Measurements from ENCODE around the gene FOXP1. TPM values are rescaled to one million over a fixed set of nuclear protein-coding genes. Genes with fewer than 3 reads are reported as not detected.

FOXP1 gene
- total and polyA plus RNA-seq, 8 donors: 12.3 to 215 (median 117) TPM

DNA sequence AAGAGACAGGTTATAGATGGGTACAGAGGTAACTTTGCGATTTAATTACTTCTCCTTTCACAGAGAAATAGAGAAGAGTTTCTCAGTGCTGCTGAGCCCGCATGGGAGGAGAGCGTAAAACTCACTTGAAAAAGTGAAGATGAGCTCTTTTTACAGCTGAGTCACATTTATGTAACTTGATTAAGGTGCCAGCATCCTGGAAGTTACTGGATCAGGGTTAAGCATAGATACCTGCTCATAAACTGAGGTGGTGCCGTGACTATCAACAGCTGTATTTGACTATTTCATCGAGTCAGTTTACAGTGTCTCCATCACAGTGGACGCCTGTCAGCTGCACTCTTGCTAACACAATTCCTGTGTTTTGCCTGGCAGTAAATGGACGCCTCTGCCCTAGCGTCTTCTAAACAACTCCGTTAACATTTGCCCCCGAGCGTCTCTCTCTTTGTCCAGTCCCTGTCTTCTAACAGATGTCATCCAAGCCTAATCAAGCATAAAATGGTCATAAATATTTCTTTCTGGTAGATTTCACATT is 414.6 kb downstream of the FOXP1 start:
- no peaks in the 10 kb centered on the region for H3K27me3 ChIP-seq
- H3K27ac ChIP-seq: peak overlapping the region; percentile 21 to 68 (median 51)
- no peaks in the 10 kb centered on the region for H3K36me3 ChIP-seq
- peak in 1 of 2 donors; percentile 40 for DNase-seq
- no peaks in the 10 kb centered on the region for H3K9me3 ChIP-seq
- WGBS, 5 donors: 32 to 54% (median 46%) methylated on average over 11 of the region's 11 CpGs
- TF ChIP-seq EP300 (IDR thresholded peaks at IDR 0.05): no peak
- TF ChIP-seq, protein P1, sequence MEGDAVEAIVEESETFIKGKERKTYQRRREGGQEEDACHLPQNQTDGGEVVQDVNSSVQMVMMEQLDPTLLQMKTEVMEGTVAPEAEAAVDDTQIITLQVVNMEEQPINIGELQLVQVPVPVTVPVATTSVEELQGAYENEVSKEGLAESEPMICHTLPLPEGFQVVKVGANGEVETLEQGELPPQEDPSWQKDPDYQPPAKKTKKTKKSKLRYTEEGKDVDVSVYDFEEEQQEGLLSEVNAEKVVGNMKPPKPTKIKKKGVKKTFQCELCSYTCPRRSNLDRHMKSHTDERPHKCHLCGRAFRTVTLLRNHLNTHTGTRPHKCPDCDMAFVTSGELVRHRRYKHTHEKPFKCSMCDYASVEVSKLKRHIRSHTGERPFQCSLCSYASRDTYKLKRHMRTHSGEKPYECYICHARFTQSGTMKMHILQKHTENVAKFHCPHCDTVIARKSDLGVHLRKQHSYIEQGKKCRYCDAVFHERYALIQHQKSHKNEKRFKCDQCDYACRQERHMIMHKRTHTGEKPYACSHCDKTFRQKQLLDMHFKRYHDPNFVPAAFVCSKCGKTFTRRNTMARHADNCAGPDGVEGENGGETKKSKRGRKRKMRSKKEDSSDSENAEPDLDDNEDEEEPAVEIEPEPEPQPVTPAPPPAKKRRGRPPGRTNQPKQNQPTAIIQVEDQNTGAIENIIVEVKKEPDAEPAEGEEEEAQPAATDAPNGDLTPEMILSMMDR (IDR thresholded peaks at IDR 0.05): no peak
- no peak for TF ChIP-seq POLR2AphosphoS5 (IDR thresholded peaks at IDR 0.05)
- no peak for TF ChIP-seq POLR2A (IDR thresholded peaks at IDR 0.05)
- peaks cover 17 to 69% (median 45%) of the 10 kb centered on the region in 4 donors for H3K4me1 ChIP-seq
- intact Hi-C loops (cut with DNase I; ENCODE audit: low total_unique reads): no loop called here
- H3K4me3 ChIP-seq: no peak overlapping the region

DNA sequence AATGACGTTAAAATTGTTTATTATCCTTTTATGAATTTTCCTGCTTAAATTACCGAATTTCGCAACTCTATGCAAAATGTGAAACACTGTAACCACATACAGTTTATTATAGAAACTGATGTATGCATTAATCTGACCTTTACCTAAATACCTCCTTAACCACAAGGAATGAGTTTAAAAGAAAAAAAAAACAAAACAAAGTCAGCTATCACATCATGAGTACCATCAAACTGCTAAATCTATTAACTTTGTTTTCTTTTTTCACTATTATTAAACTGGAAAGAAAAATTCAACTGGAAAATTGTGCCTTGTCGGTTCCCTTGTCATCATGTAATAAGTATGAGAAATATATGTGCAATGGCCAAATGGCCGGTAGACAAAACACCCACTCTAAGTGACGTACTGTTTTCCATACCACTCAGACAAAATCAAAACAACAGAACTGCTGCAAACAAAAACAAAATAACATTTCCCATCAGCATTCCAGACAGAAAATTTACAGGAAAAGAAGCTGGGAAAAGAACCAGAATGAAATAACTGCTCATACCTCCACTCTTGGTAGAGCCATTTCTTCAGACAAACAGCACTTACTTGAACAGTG is 415.3 kb downstream of the FOXP1 start:
- H3K27ac ChIP-seq: peak overlapping the region in 4 of 5 donors; percentile 21 to 67 (median 46)
- intact Hi-C loops (cut with DNase I; ENCODE audit: low total_unique reads): no loop called here
- no peaks in the 10 kb centered on the region for H3K36me3 ChIP-seq
- H3K4me3 ChIP-seq: no peak overlapping the region
- TF ChIP-seq POLR2AphosphoS5 (IDR thresholded peaks at IDR 0.05) (no peak), EP300 (IDR thresholded peaks at IDR 0.05) (no peak), POLR2A (IDR thresholded peaks at IDR 0.05) (no peak)
- TF ChIP-seq, protein P1 (IDR thresholded peaks at IDR 0.05): no peak
- no peaks in the 10 kb centered on the region for H3K9me3 ChIP-seq
- WGBS, 5 donors: 48 to 61% (median 56%) methylated on average over 6 of the region's 6 CpGs
- H3K4me1 ChIP-seq: peaks cover 19 to 67% (median 48%) of the 10 kb centered on the region in 4 donors
- DNase-seq: peak in 1 of 2 donors; percentile 54
- H3K27me3 ChIP-seq: no peaks in the 10 kb centered on the region

DNA sequence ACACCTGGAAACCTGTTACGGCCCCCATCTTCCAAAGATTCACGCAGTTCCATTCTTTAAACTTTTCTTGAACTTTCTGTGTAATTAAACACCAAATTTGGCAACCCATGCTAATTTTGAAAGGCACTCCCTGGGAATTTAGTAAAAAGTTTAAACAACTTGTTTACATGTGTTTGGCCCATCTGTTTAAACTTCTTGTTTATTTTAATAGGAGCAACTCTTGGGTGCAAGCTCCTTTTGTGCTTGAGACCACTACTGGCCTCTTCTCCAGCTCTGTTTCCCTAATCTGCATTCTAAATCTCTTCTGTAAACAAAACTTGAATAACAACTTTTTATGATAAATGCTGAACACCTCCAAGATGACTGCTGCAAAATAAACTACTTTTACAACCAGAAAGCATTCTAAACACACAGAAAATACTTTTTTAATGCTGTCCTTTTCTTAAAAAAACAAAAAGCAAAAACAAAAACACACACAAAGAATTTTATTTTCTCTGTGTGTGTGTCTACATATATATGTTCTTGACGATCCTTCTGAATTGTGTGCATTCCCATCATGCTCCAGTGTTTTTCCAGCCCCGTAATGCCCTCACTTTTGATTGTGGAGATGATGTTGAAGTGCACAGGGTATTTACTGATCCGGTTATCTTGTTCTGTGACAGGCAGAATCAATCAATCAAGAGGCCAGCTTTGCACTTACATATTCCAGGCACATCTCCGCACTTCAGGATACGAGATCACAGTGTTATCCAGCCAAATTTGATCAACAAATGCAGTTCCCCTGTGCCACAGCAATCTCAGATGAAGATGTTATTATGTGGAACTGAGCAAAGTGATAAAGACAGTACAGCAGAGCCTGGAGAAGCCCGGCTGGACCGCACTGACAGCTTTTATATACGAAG is 416.9 kb downstream of the FOXP1 start:
- DNase-seq: peak in 1 of 2 donors; percentile 33
- Histone ChIP-seq H3K27me3 (no peaks in the 10 kb centered on the region), H3K4me3 (no peak overlapping the region), H3K36me3 (no peaks in the 10 kb centered on the region), H3K27ac (no peak overlapping the region), H3K4me1 (peaks cover 22 to 64% (median 42%) of the 10 kb centered on the region in 4 donors), H3K9me3 (no peaks in the 10 kb centered on the region)
- intact Hi-C loops (cut with DNase I; ENCODE audit: low total_unique reads): no loop called here
- 72 to 83% (median 76%) methylated on average over 10 of the region's 10 CpGs for WGBS, 5 donors
- TF ChIP-seq EP300 (IDR thresholded peaks at IDR 0.05): no peak
- no peak for TF ChIP-seq POLR2A (IDR thresholded peaks at IDR 0.05)
- TF ChIP-seq POLR2AphosphoS5 (IDR thresholded peaks at IDR 0.05): no peak
- TF ChIP-seq, protein P1 (IDR thresholded peaks at IDR 0.05): no peak

DNA sequence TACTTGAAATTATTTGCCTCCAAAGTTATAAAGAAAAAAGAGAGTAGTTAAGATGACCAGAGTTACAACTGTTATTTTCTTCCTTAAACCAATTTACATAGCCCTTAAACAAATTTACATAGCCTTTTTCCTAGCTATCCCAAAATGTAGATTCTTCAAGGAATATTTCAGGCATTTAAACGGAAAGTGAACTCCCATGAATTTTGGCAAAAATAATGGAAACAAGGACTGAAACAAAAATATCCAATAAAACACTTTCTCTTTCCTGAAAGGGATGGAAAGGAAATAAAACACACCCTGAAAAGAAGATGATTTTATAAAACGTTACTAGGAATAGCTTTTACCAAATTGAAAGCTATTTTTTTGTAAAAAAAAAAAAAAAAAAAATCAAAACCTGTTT is 418.6 kb downstream of the FOXP1 start:
- DNase-seq: no peak
- TF ChIP-seq POLR2A (IDR thresholded peaks at IDR 0.05) (no peak), EP300 (IDR thresholded peaks at IDR 0.05) (no peak), POLR2AphosphoS5 (IDR thresholded peaks at IDR 0.05) (no peak)
- TF ChIP-seq, protein P1 (IDR thresholded peaks at IDR 0.05): no peak
- WGBS, 5 donors: 66 to 78% (median 71%) methylated on average over 2 of the region's 2 CpGs

More for the DNA sequence above, 418.6 kb downstream of the FOXP1 start:
- peak overlapping the region in 1 of 5 donors; percentile 52 for H3K27ac ChIP-seq
- H3K4me3 ChIP-seq: no peak overlapping the region
- peaks cover 22 to 53% (median 36%) of the 10 kb centered on the region in 4 donors for H3K4me1 ChIP-seq
- intact Hi-C loops (cut with DNase I; ENCODE audit: low total_unique reads): no loop called here
- H3K9me3 ChIP-seq: no peaks in the 10 kb centered on the region
- H3K27me3 ChIP-seq: no peaks in the 10 kb centered on the region
- no peaks in the 10 kb centered on the region for H3K36me3 ChIP-seq
